GM19023 (cell line): Measurements from ENCODE around the gene SF3A1.
"Not testable (repeated sequence)": the region's sequence is repeated elsewhere in the genome, so short reads cannot be mapped to it uniquely, and the experiment has no call there.

Experiments
- ATAC-seq: cut with Tn5 transposase; IDR thresholded peaks from one replicate; pipeline ENCODE4 v1.9.1; 2021; ENCODE audit warnings: mild to moderate bottlenecking, moderate library complexity; ENCODE audit not compliant: unreplicated experiment

The SF3A1 gene, protein sequence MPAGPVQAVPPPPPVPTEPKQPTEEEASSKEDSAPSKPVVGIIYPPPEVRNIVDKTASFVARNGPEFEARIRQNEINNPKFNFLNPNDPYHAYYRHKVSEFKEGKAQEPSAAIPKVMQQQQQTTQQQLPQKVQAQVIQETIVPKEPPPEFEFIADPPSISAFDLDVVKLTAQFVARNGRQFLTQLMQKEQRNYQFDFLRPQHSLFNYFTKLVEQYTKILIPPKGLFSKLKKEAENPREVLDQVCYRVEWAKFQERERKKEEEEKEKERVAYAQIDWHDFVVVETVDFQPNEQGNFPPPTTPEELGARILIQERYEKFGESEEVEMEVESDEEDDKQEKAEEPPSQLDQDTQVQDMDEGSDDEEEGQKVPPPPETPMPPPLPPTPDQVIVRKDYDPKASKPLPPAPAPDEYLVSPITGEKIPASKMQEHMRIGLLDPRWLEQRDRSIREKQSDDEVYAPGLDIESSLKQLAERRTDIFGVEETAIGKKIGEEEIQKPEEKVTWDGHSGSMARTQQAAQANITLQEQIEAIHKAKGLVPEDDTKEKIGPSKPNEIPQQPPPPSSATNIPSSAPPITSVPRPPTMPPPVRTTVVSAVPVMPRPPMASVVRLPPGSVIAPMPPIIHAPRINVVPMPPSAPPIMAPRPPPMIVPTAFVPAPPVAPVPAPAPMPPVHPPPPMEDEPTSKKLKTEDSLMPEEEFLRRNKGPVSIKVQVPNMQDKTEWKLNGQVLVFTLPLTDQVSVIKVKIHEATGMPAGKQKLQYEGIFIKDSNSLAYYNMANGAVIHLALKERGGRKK

DNA sequence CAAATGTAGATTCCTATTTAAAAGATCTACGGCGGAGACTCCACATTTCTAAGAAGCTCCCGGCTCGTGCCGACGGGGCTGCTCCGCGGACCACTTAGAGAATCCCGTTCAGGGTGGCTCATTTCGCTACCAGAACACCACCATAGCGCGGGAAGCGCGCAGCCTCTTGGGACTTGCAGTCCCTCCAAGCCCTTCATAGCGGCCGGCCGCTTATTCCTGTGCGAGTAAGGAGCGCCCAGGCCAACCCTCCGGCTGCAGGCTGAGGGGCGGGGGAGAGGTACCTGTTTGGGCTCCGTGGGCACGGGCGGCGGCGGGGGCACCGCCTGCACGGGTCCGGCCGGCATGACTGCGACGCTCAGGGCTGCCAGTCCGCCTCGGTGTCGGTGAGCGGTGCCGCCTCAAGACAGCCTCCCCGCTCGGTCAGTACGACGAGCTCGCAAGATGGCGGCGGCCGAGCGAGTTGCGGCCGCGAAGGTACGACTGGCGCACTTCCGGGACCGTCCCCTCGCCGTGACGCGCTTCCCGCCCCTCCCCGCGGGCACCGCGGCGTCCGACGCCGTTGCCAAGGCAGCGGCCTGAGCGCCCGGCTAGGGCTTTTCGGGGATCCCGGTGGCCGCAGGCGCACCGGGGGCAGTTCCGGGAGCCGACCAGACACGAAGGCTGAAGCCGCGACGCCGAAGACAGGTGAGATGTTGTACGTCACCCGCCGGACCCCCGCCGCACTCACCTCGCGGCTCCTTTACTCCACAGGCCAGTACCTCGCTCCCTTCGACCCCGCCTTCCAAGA lies at the start of gene SF3A1, which contains the start of gene CCDC157:
TSS of gene SF3A1 (minus strand) at position 446 of the 787 bp plus-strand sequence. CDS start at position 344, 102 bp downstream.
TSS of gene CCDC157 (plus strand) at position 559 of the 787 bp plus-strand sequence. CDS start 8,994 bp downstream, outside the sequence.
- ATAC-seq = peak; percentile 89

DNA sequence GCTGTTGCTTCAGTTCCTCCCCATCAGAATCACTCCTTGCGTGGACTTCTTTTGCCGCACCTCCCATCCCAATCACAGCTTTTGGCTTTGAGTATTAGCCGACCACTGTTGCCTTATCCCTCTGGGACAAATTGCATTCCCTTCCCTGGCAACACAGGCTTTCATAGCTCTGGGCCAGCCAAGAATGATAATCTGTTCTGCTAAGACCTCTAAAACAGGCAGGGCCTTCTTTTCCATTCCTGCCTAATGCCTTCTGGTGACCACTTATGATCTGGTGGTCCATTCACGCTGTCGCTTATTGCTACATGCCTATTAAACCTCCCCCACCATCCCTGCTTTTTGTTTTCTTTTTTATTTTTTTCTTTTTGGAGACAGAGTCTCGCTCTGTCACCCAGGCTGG lies 49.7 kb upstream of the SF3A1 start:
- ATAC-seq = no peak

DNA sequence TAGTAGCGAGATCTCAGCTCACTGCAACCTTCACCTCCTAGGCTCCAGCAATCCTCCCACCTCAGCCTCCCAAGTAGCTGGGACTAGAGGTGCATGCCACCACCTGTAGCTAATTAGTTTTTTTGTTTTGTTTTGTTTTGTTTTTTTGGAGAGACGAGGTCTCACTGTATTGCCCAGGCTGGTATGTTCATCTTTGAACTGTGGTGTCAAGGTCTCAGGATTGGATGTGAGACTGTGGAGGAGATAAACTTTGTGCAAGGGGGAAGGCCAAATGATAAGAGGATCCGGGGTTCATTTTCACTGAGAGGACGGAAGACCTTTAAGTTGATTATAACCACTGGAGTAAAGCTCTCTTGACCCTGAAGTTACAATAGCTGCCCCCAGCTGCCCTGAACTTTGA lies 49.0 kb upstream of the SF3A1 start:
- no peak for ATAC-seq

DNA sequence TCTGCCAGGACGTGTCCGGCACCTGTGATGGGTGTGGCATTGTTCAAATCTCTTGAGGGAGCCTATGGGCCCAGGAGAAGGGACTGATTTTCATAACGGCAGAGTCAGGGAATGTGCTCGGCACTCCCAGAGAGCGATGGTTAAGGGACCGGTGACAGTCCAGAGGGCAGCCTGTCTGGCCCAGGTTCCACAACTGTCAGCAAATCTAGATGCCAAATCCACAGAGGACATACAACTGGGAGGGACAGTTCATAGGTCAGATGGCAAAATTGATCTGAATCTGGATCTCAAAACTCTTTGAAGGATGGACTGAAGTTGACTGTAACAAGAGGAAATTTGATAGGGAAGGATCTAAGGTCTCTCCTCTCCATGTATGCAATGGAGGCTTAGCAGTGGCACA lies 47.6 kb upstream of the SF3A1 start:
- no peak for ATAC-seq

DNA sequence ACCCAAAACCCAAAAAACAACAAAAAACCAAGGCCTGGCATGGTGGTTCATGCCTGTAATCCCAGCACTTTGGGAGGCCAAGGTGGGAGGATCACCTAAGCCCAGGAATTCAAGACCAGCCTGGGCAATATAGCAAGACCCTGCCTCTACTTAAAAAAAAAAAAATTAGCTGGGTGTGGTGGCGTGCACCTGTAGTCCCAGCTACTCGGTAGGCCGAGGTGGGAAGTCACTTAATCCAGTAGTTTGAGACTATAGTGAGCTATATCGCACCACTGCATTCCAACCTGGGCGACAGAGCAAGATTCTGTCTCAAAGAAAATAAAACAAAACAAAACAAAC lies 46.0 kb upstream of the SF3A1 start:
- not testable (repeated sequence) for ATAC-seq

DNA sequence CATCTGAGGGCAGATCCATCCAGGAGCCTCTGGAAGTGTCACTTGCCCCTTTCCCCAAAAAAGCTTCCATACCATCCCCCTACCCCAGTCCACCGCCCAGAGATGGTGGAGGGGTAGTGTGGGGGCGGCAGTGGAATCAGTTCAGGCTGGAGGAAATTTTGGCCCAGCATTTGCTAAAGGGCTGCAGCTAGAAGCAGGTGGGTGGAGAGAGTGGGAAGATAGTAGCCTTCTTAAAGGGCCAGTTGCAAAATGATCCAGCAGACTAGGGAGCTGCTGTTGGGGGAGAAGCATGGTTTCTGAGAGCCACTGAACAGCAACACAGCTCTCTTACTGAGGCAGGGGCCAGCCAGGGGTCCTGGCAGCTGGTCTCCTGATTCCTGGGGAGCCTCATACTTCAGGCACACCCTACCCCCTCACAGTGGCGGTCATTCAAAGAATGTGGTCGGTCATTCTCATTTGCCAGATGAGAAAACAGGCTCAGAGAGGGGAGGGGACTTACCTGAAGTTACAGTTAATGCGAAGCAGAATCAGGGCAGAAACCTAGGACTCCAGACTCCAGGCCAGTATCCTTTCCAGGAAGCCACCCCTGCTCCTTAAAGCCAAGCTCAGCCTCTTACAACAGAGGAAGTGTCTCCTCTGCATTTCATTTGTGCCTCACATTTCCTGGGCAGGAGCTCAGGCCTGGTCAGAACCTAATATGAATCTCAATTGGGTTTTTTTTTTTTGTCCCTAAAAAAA lies 45.5 kb upstream of the SF3A1 start:
- no peak for ATAC-seq

DNA sequence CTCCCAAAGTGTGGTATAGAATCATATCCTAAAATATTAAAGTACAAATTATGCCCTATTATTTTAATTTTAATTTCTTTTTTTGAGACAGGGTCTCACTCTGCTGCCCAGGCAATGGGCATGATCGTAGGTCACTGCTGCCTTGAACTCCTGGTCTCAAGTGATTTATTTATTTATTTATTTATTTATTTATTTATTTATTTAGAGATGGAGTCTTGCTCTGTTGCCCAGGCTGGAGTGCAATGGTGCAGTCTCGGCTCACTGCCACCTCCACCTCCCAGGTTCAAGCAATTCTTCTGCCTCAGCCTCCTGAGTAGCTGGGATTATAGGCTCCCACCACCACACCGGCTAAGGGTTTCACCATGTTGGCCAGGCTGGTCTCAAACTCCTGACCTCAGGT lies 44.3 kb upstream of the SF3A1 start:
- ATAC-seq = not testable (repeated sequence)

DNA sequence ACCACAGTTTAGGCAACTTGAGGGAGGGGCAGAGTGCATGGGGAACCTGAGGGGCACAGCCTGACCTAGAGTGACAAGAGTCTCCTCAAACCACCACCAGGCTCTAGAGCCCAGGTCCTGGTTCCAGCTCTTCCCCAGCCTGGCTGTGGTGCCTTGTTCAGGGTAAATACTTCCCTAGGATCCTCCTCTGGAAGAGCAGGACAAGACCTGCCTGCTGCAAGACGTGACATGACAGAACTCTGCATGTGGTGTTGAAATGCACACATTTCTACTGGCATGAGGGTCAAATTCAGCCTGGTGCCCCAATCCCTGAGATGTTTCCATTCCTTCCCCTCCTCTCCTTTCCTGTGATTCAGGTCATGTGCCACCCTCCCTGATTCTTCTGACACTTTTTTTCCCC lies 43.5 kb upstream of the SF3A1 start:
- ATAC-seq = no peak

DNA sequence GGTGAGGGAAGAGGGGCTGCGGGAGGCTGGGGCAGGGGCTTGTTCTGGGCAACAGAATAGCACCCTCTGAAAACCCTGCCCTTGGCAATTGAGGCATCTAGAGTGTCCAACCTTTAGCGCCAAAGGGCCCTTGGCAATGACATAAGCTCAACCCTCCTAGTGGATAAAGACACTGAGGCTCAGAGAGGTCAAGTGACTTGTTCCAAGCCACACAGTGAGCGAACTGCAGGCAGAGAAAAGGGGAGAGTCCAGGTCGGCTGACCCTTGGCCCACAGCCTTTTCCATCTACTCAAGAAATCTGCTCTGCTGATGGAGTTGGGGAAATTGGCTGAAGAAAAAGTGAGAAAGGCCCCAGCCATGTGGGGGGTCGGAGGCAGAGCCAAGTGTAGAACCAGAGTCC lies 43.0 kb upstream of the SF3A1 start:
- ATAC-seq = no peak

DNA sequence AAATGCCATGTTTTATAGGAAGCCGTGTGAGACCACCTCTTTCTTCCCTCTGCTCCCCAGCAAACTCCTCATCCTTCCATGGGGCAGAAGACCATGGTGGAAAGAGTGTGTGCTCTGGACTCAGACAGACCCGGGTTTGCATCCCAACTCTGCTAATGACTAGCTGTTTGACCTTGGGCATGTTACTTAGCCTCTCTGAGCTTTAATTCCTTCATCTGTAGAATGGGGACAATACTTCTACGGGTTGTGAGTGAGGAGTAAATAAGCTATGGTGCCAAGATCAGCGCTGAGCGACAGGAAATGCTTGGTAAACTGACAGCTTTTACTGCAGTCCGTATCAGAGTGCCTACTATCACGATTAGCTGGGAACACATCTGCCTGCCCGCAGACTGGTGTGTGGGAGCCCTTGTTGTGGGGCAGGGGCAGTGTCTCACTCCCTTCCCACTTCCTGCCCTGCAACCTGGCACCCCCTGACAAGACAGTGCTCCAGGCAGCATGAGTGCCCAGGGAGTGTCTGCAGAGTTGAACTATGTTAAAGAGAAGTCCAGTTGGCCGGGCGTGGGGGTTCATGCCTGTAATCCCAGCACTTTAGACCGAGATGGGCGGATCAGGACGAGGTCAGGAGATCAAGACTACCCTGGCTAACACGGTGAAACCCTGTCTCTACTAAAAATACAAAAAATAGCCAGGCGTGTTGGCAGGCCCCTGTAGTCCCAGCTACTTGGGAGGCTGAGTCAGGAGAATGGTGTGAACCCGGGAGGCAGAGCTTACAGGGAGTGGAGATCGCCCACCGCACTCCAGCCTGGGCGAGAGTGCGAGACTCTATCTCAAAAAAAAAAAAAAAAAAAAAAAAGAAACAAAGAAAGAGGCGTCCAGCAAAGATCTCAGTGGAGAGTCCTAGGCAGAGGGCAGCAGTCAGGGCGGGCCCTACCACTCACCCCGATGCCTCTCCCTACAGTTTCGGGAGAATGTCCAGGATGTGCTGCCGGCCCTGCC lies 42.3 kb upstream of the SF3A1 start:
- no peak for ATAC-seq

DNA sequence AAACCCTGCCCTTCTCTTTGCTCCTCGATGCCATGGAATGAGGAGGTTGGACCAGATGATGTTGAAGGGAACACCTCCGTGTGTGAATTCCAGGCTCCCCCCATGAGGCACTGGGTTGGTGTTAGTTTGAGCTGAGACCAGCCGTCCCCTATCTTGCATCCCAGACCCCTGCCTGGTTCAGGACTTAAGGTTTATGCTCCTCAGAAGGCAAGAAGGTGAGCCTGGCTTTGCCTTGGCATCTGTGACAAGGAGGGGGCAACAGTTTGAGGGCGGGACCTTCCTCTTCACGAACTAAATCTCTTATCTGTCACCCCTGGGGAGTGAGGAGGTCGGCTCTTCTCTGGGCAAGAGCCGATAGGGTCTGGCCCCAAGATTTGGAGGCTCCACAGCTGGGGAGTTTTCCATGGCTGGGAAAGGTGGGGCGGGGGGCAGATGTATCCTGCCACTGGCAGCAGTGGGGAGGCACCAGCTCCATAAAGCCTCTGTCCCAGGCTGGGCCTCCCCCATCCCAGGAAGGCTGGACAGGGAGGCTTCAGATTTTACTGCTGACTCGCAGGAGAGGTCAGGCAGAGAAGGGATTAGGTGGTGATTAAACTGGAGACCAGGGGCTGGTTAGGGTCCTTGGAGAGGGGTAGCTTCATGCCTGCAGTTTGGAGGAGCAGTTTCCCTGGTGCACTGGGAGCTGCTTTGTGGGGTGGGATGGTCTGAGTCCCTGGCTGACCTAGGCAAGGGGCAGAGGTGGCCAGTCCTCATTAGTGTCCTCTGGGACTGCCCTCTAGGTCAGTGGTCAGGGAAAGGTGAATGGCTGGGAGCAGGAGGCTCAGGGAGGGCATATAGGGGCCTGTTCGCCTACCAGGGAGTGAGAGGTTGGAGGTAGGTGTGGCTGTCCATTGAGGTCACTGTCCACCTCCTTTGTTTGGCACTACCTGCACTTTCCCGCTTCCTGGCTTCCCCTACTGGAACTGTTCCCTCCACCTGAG lies 41.3 kb upstream of the SF3A1 start:
- ATAC-seq = no peak

DNA sequence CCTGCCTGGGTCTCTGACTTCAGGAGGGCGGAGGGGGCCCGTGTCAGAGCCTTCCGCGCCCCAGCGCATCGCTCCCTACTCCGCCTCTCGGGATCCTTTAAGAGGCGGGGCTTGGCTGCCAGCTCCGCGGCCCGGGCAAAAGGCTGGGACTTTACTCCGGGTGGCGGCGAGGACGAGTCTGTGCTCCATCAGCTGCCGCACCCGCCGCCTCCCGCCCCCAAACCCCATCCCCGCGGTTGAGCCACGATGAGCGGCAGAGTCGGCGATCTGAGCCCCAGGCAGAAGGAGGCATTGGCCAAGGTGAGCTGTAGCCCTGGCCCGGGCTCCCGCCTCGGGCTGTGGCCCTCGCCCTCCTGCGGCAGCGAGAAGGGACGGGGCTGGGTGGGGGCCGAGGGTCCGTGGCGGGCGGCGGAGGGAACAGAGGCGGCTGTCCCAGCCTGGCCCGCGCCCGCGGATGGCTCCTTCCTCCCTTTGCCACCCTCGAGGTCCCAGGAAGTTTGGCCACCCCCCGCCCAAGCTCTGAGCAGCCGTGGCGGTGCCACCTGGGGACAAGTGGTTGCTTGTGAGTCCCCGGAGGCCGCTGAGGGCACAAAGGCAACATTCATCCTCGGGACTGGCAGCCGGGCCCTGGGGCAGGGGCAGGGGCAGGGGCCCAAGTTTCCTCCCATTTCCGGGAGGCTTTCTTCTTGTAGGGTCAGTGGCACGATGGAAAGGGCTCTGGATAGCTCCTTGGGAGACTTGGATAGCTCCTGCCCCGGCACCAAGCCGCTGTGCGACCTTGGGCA lies 40.4 kb upstream of the SF3A1 start, which contains the start of gene SEC14L2:
TSS of gene SEC14L2 (plus strand) at position 148 of the 785 bp plus-strand sequence. CDS start at position 247, 99 bp downstream.
- no peak for ATAC-seq

DNA sequence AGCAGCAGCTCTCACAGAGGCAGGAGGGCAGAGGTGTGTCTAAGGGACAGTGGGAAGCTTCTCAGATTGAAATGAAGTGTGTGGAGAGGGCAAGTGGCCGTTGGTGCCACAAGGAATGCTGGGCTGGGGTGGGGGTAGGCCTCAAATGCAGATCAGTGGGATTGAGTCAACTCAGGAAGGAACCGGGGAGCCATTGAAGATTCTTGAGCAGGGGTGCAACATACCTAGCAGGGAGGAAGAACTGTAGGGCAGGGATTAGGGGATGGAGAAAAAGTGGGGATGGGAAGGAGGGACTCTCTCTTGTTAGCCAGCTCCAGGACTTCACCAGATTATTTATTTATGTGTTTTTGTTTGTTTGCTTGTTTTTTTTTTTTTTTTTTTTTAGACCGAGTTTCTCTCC lies 37.2 kb upstream of the SF3A1 start:
- ATAC-seq = no peak

DNA sequence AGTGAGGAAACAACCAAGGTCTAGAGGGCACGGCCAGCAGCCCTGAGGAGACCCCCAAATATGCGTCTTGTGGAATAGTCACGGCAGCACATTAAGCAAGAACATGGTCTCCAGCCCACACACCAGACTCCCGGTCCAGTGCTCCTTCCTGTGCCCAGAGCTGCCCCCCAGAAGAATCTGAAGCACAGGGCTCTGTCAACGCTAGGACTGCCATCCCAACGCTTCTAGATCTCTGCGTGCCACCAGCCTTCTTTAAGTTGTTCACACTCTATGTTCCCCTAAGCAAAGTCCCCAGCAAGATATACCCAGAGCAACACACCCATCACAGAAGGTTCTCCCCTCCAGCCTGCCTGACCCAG lies 36.6 kb upstream of the SF3A1 start:
- no peak for ATAC-seq

DNA sequence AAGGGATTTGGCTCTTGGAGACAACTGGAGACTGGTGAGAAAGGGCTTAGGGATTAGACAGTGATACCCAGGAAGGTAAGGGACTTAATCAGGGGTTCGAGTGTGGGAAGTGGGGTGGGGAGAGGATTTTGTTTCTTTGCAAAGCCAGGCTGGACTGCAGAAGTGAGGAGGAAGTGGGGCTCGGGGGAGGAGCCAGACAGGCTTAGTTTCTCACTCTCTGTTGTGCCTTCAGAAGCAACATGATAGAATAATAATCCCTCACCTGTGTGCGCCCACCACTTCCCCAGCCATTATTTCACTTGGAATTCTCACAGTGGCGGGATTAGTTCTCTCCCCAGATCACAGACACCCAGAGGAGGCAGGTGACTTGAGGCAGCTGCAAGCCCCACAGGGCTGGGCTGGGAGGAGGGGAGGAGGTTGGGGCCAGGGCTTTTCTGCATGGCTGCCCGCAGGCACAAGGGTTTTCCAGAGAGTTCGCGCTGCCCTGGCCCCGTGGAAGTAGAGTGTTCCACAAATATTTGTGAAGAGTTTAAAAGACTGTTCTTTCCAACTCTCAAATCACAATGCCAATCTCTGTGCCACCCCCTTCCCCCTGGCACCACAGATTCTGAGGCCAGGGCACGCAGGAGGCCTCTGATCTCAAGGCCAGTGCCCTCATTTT lies 36.1 kb upstream of the SF3A1 start:
- no peak for ATAC-seq

DNA sequence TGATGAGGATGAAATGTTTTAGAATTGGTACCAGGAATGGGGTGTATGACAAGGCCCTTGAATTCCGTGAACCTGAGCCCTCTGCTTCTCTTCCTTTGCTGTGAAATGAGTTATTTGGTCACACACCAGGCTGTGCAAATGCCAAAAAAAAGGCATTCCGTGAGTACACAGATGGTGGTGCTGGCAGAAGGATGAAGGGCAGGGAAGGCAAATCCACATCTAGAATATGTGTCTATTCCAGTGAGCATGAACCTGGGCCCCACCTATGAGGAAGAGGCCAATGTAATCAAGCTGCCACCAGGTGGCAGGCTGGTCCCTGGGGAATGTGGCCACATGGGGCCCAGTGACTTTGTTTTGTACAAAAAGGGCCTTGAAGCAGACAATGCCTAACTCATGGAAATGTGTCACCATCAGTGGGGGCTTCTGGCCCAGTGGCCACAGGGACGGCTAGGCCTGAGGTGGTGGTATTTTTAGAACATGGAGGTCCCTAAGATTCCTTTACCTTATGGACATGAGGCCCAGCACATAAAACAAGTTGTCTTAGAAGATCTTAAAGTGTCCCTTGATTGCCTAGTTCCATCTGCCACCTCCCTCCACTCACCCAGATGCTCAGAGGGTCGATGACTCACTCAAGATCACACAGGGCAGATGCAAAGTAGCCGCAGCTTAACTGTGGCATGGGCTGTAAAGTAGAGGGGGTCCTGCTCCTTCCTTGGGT lies 34.4 kb upstream of the SF3A1 start:
- no peak for ATAC-seq
